A549 (cell line): ENCODE measurements around the gene PRR5L. TPM values are rescaled to one million over a fixed set of nuclear protein-coding genes. Genes with fewer than 3 reads are reported as not detected.
A peak's percentile ranks its signal among the peaks of the same experiment; 100 is the strongest.

Source experiments
- ATAC-seq, 2 experiments: fragments of 200-7000 bp in 1 of 2; fragments of >200 bp in 1 of 2; cut with Nextera tagmentation in 1 of 2; cut with Tn5 transposase in 1 of 2; 3 replicates each; pipeline versions ENCODE4 v1.8.0 to v1.9.1; 2018 to 2020; ENCODE audit warnings: mild to moderate bottlenecking in 1 of 2, moderate library complexity in 1 of 2
- CTCF ChIA-PET: fragments of 300-600 bp; sonication (Branson Sonifier 250); formaldehyde crosslinking; extraction: SDS; loops from one replicate; lab custom pipeline; 2021; ENCODE audit warnings: antibody characterized with exemption, inconsistent platforms; lab: Yijun Ruan, JAX
- POLR2A ChIA-PET: fragments of 350-600 bp; formaldehyde crosslinking; extraction: SDS; loops from one replicate; lab custom pipeline; 2021; ENCODE audit warnings: antibody characterized with exemption, inconsistent platforms; lab: Yijun Ruan, JAX
- DNase-seq, 2 experiments: peaks; one replicate each; pipeline versions ENCODE4 v3.0.0 to v3.0.0-alpha.2; 2011 to 2016; ENCODE audit warnings: low read depth in 1 of 2, low spot score in 1 of 2
- FAIRE-seq: peaks from 2 replicates; lab custom pipeline; 2011; peaks lifted over from hg19 to GRCh38; lab: Jason Lieb, UNC
- H3K27ac ChIP-seq, 2 experiments: fragments of >200 bp; sonication (Bioruptor Twin); formaldehyde crosslinking; 3 replicates each; pipeline ENCODE4 v1.5.1; 2016 to 2017
- H3K4me1 ChIP-seq: fragments of >200 bp; sonication (Bioruptor Twin); formaldehyde crosslinking; 3 replicates; pipeline ENCODE4 v1.6.1; 2016
- H3K4me2 ChIP-seq: fragments of >200 bp; sonication (Bioruptor Twin); formaldehyde crosslinking; 3 replicates; pipeline ENCODE4 v1.6.1; 2016
- H3K4me3 ChIP-seq: fragments of >200 bp; sonication (Bioruptor Twin); formaldehyde crosslinking; 3 replicates; pipeline ENCODE4 v1.5.1; 2016
- H3K9me3 ChIP-seq: fragments of >200 bp; sonication (Bioruptor Twin); formaldehyde crosslinking; 3 replicates; pipeline ENCODE4 v1.6.1; 2016
- ATOH8 ChIP-seq: fragments of 250-450 bp; sonication (Bioruptor Pico); IDR thresholded peaks from 2 replicates; pipeline ENCODE4 v1.5.0; 2020; ENCODE audit warnings: low read depth, mild to moderate bottlenecking, moderate library complexity
- CBX2 ChIP-seq: fragments of 200-600 bp; sonication (generic); IDR thresholded peaks from 2 replicates; pipeline ENCODE4 v1.6.1; 2016; ENCODE audit warnings: low read depth, mild to moderate bottlenecking, borderline replicate concordance
- CBX8 ChIP-seq: fragments of 200-600 bp; sonication (generic); IDR thresholded peaks from 2 replicates; pipeline ENCODE4 v1.6.1; 2016
- EHF ChIP-seq: fragments of 250-450 bp; sonication (Bioruptor Pico); IDR thresholded peaks from 2 replicates; pipeline ENCODE4 v1.5.0; 2020; ENCODE audit warnings: mild to moderate bottlenecking
- EHMT2 ChIP-seq: fragments of 200-600 bp; sonication (generic); IDR thresholded peaks from 2 replicates; pipeline ENCODE4 v1.6.1; 2016; ENCODE audit warnings: antibody characterized with exemption, low read depth, mild to moderate bottlenecking, moderate library complexity
- ESRRA ChIP-seq: fragments of 150-350 bp; IDR thresholded peaks from 2 replicates; pipeline ENCODE4 v1.6.1; 2014; ENCODE audit warnings: mild to moderate bottlenecking, low read length, borderline replicate concordance
- FOSL2 ChIP-seq, 2 experiments: fragments of 450-650 bp in 1 of 2; fragments of >200 bp in 1 of 2; sonication (Bioruptor Twin) in 1 of 2; formaldehyde crosslinking; IDR thresholded peaks; 2 replicates each; pipeline versions ENCODE4 v1.5.0 to v1.6.1; 2016 to 2020; ENCODE audit warnings: mild to moderate bottlenecking in 1 of 2, moderate library complexity in 1 of 2
- HEYL ChIP-seq: fragments of 250-450 bp; sonication (Bioruptor Pico); IDR thresholded peaks from 2 replicates; pipeline ENCODE4 v1.8.0; 2021; ENCODE audit warnings: mild to moderate bottlenecking, moderate library complexity
- HOXB13 ChIP-seq: fragments of 250-450 bp; sonication (Bioruptor Pico); IDR thresholded peaks from 2 replicates; pipeline ENCODE4 v1.5.0; 2020; ENCODE audit warnings: low read depth, mild to moderate bottlenecking, moderate library complexity
- MAFK ChIP-seq: fragments of 450-650 bp; IDR thresholded peaks from 2 replicates; pipeline ENCODE4 v1.6.1; 2014; ENCODE audit not compliant: partially characterized antibody
- MAZ ChIP-seq: fragments of 150-350 bp; IDR thresholded peaks from 2 replicates; pipeline ENCODE4 v1.6.1; 2014; ENCODE audit warnings: antibody characterized with exemption, low read depth, low read length, borderline replicate concordance
- POLR2AphosphoS2 ChIP-seq: conservative IDR thresholded peaks from 2 replicates; pipeline ENCODE4 v1.6.1; 2012; ENCODE audit warnings: low read length, improper control_type of control experiment, inconsistent platforms
- REST ChIP-seq: fragments of 200-600 bp; sonication (generic); IDR thresholded peaks from 2 replicates; pipeline ENCODE4 v1.6.1; 2016; ENCODE audit warnings: antibody characterized with exemption, mild to moderate bottlenecking, moderate library complexity
- TFCP2L1 ChIP-seq: fragments of 250-450 bp; sonication (Bioruptor Pico); IDR thresholded peaks from 2 replicates; pipeline ENCODE4 v1.5.0; 2021; ENCODE audit warnings: mild to moderate bottlenecking
- USF2 ChIP-seq: fragments of 450-650 bp; IDR thresholded peaks from 2 replicates; pipeline ENCODE4 v1.6.1; 2014; ENCODE audit warnings: antibody characterized with exemption
- ZSCAN20 ChIP-seq: fragments of 250-450 bp; sonication (Bioruptor Pico); IDR thresholded peaks from 2 replicates; pipeline ENCODE4 v1.8.0; 2022; ENCODE audit warnings: mild to moderate bottlenecking, moderate library complexity
- WGBS: methylation state at CpG from one replicate; pipeline ENCODE4 v1.1.6; 2017; ENCODE audit errors: missing lambda C conversion rate; 5-methylcytosine and 5-hydroxymethylcytosine counted together
- polyA plus RNA-seq, 4 experiments: library from polyadenylated mRNA; depleted of rRNA in 3 of 4; stranded (reverse); fragments of >200 nt; fragmentation: RNase III in 1 of 4; extraction: RNeasy Plus Mini Kit Qiagen cat#74134 plus additional on column Dnase treatment in 1 of 4; gene quantifications; 2 replicates in 3 of 4; 3 replicates in 1 of 4; pipeline ENCODE4 v1.2.3, GENCODE V29; 2011 to 2017

PRR5L gene
- polyA plus RNA-seq, 2 of the 4 experiments (the other 2 are of a cell fraction): 6.9 to 12.1 TPM

GRCh38 chr11:36454941-36455631 lies 159.0 kb downstream of the PRR5L start:
- ChIA-PET CTCF (interaction anchor here (1.1 to 1.3 kb wide), 2 partner anchors 10 to 163 kb away, joined by 3 to 6 read pairs; no protein-coding TSS in a partner anchor), POLR2A (interaction anchor here (1.0 kb wide), 1 partner anchor 34 kb away, joined by 6 read pairs; no protein-coding TSS in a partner anchor)
- no peak for DNase-seq
- Histone ChIP-seq H3K27ac (peak overlapping the region; percentile 54 to 79), H3K4me3 (no peak overlapping the region), H3K9me3 (no peaks in the 10 kb centered on the region), H3K4me2 (peak overlapping the region; percentile 37), H3K4me1 (peaks cover 44% of the 10 kb centered on the region)
- ATAC-seq: no peak
- WGBS: 75% methylated on average over 17 of the region's 17 CpGs
- no peak for FAIRE-seq
- TF ChIP-seq TFCP2L1 (CRISPR knock-in tag) (no peak), REST (no peak), USF2 (no peak), ATOH8 (CRISPR knock-in tag) (no peak), CBX2 (no peak), MAFK (no peak), EHMT2 (no peak), ESRRA (no peak), MAZ (no peak), ZSCAN20 (no peak), HOXB13 (CRISPR knock-in tag) (no peak), POLR2AphosphoS2 (no peak)

- DNase-seq (peak; percentile 17 to 46), ATAC-seq (peak; percentile 70), FAIRE-seq (no peak)
- peaks cover 44% of the 10 kb centered on the region for H3K4me1 ChIP-seq
- peak overlapping the region; percentile 37 for H3K4me2 ChIP-seq
- no peaks in the 10 kb centered on the region for H3K9me3 ChIP-seq
- H3K4me3 ChIP-seq: no peak overlapping the region
- TF ChIP-seq FOSL2 (IDR thresholded peaks at IDR 0.05) (no peak), FOSL2 (CRISPR knock-in tag; IDR thresholded peaks at IDR 0.05) (peak; percentile 40; the same call in 1 of the 2 replicates), HEYL (no peak)
- POLR2A ChIA-PET: interaction anchor here (1.0 kb wide), 1 partner anchor 35 kb away, joined by 6 read pairs; no protein-coding TSS in a partner anchor
- WGBS: 61% methylated on average over 9 of the region's 11 CpGs
- CTCF ChIA-PET: interaction anchor here (0.7 to 1.3 kb wide), 6 partner anchors 9 to 188 kb away, joined by 3 to 7 read pairs (median 4); no protein-coding TSS in a partner anchor
- H3K27ac ChIP-seq: peak overlapping the region; percentile 54 to 79
These were observed 159.6 kb downstream of the PRR5L start for GRCh38 chr11:36455658-36456111.

GRCh38 chr11:36456156-36456555 lies 160.1 kb downstream of the PRR5L start:
- WGBS: 86% methylated on average over 6 of the region's 6 CpGs
- H3K9me3 ChIP-seq: no peaks in the 10 kb centered on the region
- TF ChIP-seq CBX8 (no peak), HOXB13 (CRISPR knock-in tag) (no peak), EHF (CRISPR knock-in tag) (no peak)
- TF ChIP-seq, all 56 proteins: peak for 0
- H3K27ac ChIP-seq: peak overlapping the region; percentile 54 to 79
- ATAC-seq (peak in 1 of 2 experiments; percentile 12; a peak in 3 of 6 replicates), FAIRE-seq (no peak), DNase-seq (no peak)
- peak overlapping the region; percentile 37; the same call in 1 of the 3 replicates for H3K4me2 ChIP-seq
- CTCF ChIA-PET: interaction anchor here (0.7 to 1.3 kb wide), 6 partner anchors 9 to 189 kb away, joined by 3 to 7 read pairs (median 4); no protein-coding TSS in a partner anchor
- peaks cover 44% of the 10 kb centered on the region for H3K4me1 ChIP-seq
- POLR2A ChIA-PET: interaction anchor here (1.0 kb wide), 1 partner anchor 35 kb away, joined by 6 read pairs; no protein-coding TSS in a partner anchor
- H3K4me3 ChIP-seq: no peak overlapping the region
